HepG2 (cell line): ENCODE measurements around the gene SALL4. TPM values are rescaled to one million over a fixed set of nuclear protein-coding genes. Genes with fewer than 3 reads are reported as not detected.
A peak's percentile ranks its signal among the peaks of the same experiment; 100 is the strongest.

Experiments
- AHR ChIP-seq: IDR thresholded peaks from 2 replicates; pipeline ENCODE4 v1.6.1; 2018; ENCODE audit warnings: missing genetic modification reagents, missing compliant biosample characterization
- ATM ChIP-seq: fragments of 450-650 bp; IDR thresholded peaks from 2 replicates; pipeline ENCODE4 v1.7.1; 2017; ENCODE audit warnings: mild to moderate bottlenecking, borderline replicate concordance
- FOXA1 ChIP-seq, 2 experiments: fragments of 450-650 bp in 1 of 2; sonication (generic) in 1 of 2; formaldehyde crosslinking in 1 of 2; IDR thresholded peaks; 2 replicates each; pipeline versions ENCODE4 v1.4.0 to v1.6.1; 2016 to 2020; ENCODE audit warnings: missing genetic modification reagents in 1 of 2
- FOXM1 ChIP-seq: sonication (generic); formaldehyde crosslinking; IDR thresholded peaks from 2 replicates; pipeline ENCODE4 v1.5.0; 2020; ENCODE audit warnings: missing genetic modification reagents
- GABPB1 ChIP-seq: IDR thresholded peaks from 2 replicates; pipeline ENCODE4 v1.6.1; 2016; ENCODE audit warnings: mild to moderate bottlenecking, missing genetic modification reagents, moderate library complexity, missing compliant biosample characterization
- GZF1 ChIP-seq: sonication (generic); formaldehyde crosslinking; IDR thresholded peaks from 2 replicates; pipeline ENCODE4 v1.5.1; 2020; ENCODE audit warnings: mild to moderate bottlenecking, missing genetic modification reagents
- HOXA3 ChIP-seq: sonication (generic); formaldehyde crosslinking; IDR thresholded peaks from 2 replicates; pipeline ENCODE4 v1.5.0; 2020; ENCODE audit warnings: missing genetic modification reagents
- KMT2A ChIP-seq: sonication (generic); formaldehyde crosslinking; IDR thresholded peaks from 2 replicates; pipeline ENCODE4 v1.4.0; 2020; ENCODE audit warnings: missing genetic modification reagents
- NRL ChIP-seq: sonication (generic); formaldehyde crosslinking; IDR thresholded peaks from 2 replicates; pipeline ENCODE4 v1.5.0; 2020; ENCODE audit warnings: missing genetic modification reagents, mild to moderate bottlenecking, moderate library complexity, borderline replicate concordance
- PLRG1 ChIP-seq: fragments of 450-650 bp; conservative IDR thresholded peaks from 2 replicates; pipeline ENCODE4 v1.6.1; 2016
- RELA ChIP-seq: sonication (generic); formaldehyde crosslinking; IDR thresholded peaks from 2 replicates; pipeline ENCODE4 v1.4.0; 2020; ENCODE audit warnings: missing genetic modification reagents
- SRSF4 ChIP-seq: fragments of 200-400 bp; formaldehyde crosslinking; IDR thresholded peaks from one replicate; pipeline ENCODE4 v1.6.1; 2018; ENCODE audit warnings: mild to moderate bottlenecking, low read depth, low read length, moderate library complexity; ENCODE audit not compliant: poor library complexity, severe bottlenecking
- TCF7 ChIP-seq: sonication (generic); IDR thresholded peaks from 2 replicates; pipeline ENCODE4 v1.6.1; 2016; ENCODE audit warnings: antibody characterized with exemption, low read depth
- ZBTB20 ChIP-seq: sonication (generic); formaldehyde crosslinking; IDR thresholded peaks from 2 replicates; pipeline ENCODE4 v1.8.1; 2023; ENCODE audit warnings: missing genetic modification reagents, low read depth, mild to moderate bottlenecking, borderline replicate concordance
- ZNF263 ChIP-seq: sonication (generic); formaldehyde crosslinking; IDR thresholded peaks from 2 replicates; pipeline ENCODE4 v1.4.0; 2020; ENCODE audit warnings: missing genetic modification reagents
- ZNF33A ChIP-seq: sonication (generic); formaldehyde crosslinking; IDR thresholded peaks from 2 replicates; pipeline ENCODE4 v1.5.1; 2020; ENCODE audit warnings: missing genetic modification reagents, mild to moderate bottlenecking, moderate library complexity, borderline replicate concordance
- ZNF460 ChIP-seq: sonication (generic); formaldehyde crosslinking; IDR thresholded peaks from 2 replicates; pipeline ENCODE4 v1.5.1; 2020; ENCODE audit warnings: missing genetic modification reagents, mild to moderate bottlenecking, borderline replicate concordance
- ZNF496 ChIP-seq: sonication (generic); formaldehyde crosslinking; IDR thresholded peaks from 2 replicates; pipeline ENCODE4 v1.8.1; 2023; ENCODE audit warnings: mild to moderate bottlenecking, moderate library complexity, missing genetic modification reagents; ENCODE audit not compliant: insufficient replicate concordance
- ZNF564 ChIP-seq: sonication (generic); formaldehyde crosslinking; IDR thresholded peaks from 2 replicates; pipeline ENCODE4 v1.8.1; 2023; ENCODE audit warnings: mild to moderate bottlenecking, missing genetic modification reagents
- ZNF577 ChIP-seq: sonication (generic); formaldehyde crosslinking; IDR thresholded peaks from 2 replicates; pipeline ENCODE4 v1.4.0; 2020; ENCODE audit warnings: mild to moderate bottlenecking, low read depth, missing genetic modification reagents, borderline replicate concordance
- ZNF589 ChIP-seq: sonication (generic); formaldehyde crosslinking; conservative IDR thresholded peaks from 2 replicates; pipeline ENCODE4 v1.8.0; 2022; ENCODE audit warnings: mild to moderate bottlenecking, moderate library complexity, missing genetic modification reagents
- ZNF644 ChIP-seq: IDR thresholded peaks from 2 replicates; pipeline ENCODE4 v1.6.1; 2016; ENCODE audit warnings: low read depth
- polyA plus RNA-seq, 8 experiments: library from polyadenylated mRNA; depleted of rRNA in 3 of 8; stranded (reverse) in 7 of 8; unstranded in 1 of 8; fragments of >200 nt; fragmentation: Illumina TruSeq in 4 of 8; extraction: Trizol in 4 of 8; gene quantifications; 2 replicates each; pipeline versions ENCODE4 v1.2.1 to v1.2.3, GENCODE V29; 2011 to 2016; ENCODE audit warnings: low read depth in 4 of 8, missing spikeins in 1 of 8, mixed read lengths in 1 of 8; ENCODE audit not compliant: insufficient read depth in 1 of 8
- total RNA-seq, 5 experiments: library from RNA; depleted of rRNA; stranded (reverse); fragments of >200 nt; fragmentation: Illumina TruSeq; extraction: Trizol; gene quantifications; 2 replicates each; pipeline ENCODE4 v1.2.3, GENCODE V29; 2016; ENCODE audit warnings: low read depth in 1 of 5
- TF ChIP-seq, protein P1 (sequence below): sonication (generic); formaldehyde crosslinking; IDR thresholded peaks from 2 replicates; pipeline ENCODE4 v1.4.0; 2020; ENCODE audit warnings: missing genetic modification reagents
- TF ChIP-seq, protein P2 (sequence below): sonication (generic); formaldehyde crosslinking; IDR thresholded peaks from 2 replicates; pipeline ENCODE4 v1.4.0; 2020; ENCODE audit warnings: missing genetic modification reagents, low read depth, mild to moderate bottlenecking, borderline replicate concordance
- TF ChIP-seq, protein P3 (sequence below): sonication (generic); formaldehyde crosslinking; IDR thresholded peaks from 2 replicates; pipeline ENCODE4 v1.4.0; 2020; ENCODE audit warnings: missing genetic modification reagents, borderline replicate concordance
- TF ChIP-seq, protein P4 (sequence below): sonication (generic); formaldehyde crosslinking; IDR thresholded peaks from 2 replicates; pipeline ENCODE4 v1.5.0; 2020; ENCODE audit warnings: missing genetic modification reagents

SALL4 gene
- total and polyA plus RNA-seq, 2 of the 13 experiments (the other 11 are each of a cell fraction or from before 2014, with no cell fraction given) = 0.33 to 1.8 TPM

DNA sequence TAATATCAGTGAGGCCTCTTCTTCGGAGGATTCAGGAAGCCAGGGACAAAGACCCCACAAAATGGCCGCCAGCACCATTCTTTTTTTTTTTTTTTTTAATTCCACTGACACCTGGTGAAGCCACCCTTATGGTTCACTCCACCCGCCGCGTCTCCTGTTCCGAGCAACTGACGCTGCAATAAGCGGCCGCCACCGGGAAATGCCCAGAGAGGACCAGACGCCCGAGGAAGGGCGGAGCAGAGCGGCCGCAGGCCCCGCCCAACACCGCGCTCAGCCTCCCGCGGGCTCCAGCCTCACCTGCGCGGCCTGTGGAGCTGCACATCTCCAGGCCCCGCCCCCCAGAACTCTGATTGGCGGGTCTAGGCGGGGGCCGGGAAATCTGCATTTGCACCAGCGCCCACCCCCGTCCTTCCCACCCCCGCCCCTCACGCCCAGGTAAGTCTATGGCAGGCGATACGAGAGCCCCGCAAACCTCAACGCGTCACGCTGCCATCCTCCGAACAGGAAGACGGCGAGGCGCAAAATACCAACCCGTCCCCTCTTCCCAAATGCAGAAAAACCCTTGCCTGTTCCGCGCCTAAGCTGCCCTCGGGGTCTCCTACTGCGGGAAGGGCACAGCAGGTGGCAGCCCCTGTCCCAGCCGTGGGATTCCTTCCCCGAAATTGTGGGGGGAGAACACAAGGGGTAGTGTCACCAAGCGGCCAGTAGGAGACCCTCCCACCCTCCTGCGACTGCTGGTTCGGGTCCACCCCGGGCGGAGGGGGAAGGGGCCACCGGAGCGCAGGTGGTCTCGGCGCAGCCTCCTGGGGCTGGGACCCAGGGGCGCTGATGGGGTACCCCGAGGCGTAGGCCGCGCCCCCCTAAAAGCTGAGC is 35.1 kb downstream of the SALL4 start (continued):
- TF ChIP-seq ZNF589 (CRISPR knock-in tag) (no peak), ZNF564 (CRISPR knock-in tag) (no peak), ZNF496 (CRISPR knock-in tag) (no peak), FOXM1 (CRISPR knock-in tag) (no peak; the same call in 1 of the 2 replicates), GZF1 (CRISPR knock-in tag) (0 out of 2 replicates have a peak, but pooled peaks have one; percentile 58), NRL (CRISPR knock-in tag) (peak; percentile 42; the same call in 1 of the 2 replicates), ZBTB20 (CRISPR knock-in tag) (0 out of 2 replicates have a peak, but pooled peaks have one; percentile 21), ZNF460 (CRISPR knock-in tag) (no peak), RELA (CRISPR knock-in tag) (no peak), ZNF33A (CRISPR knock-in tag) (no peak), TCF7 (no peak), ZNF577 (CRISPR knock-in tag) (no peak), SRSF4 (no peak), PLRG1 (no peak), ZNF644 (CRISPR knock-in tag) (no peak), KMT2A (CRISPR knock-in tag) (no peak), HOXA3 (CRISPR knock-in tag) (peak; percentile 56), ATM (no peak), GABPB1 (CRISPR knock-in tag) (peak; percentile 59), AHR (CRISPR knock-in tag) (no peak; the same call in 1 of the 2 replicates), ZNF263 (CRISPR knock-in tag) (peak; percentile 43; the same call in 1 of the 2 replicates), FOXA1 (IDR thresholded peaks at IDR 0.05) (no peak), FOXA1 (CRISPR knock-in tag; IDR thresholded peaks at IDR 0.05) (no peak; the same call in 1 of the 2 replicates)
- TF ChIP-seq, protein P1, sequence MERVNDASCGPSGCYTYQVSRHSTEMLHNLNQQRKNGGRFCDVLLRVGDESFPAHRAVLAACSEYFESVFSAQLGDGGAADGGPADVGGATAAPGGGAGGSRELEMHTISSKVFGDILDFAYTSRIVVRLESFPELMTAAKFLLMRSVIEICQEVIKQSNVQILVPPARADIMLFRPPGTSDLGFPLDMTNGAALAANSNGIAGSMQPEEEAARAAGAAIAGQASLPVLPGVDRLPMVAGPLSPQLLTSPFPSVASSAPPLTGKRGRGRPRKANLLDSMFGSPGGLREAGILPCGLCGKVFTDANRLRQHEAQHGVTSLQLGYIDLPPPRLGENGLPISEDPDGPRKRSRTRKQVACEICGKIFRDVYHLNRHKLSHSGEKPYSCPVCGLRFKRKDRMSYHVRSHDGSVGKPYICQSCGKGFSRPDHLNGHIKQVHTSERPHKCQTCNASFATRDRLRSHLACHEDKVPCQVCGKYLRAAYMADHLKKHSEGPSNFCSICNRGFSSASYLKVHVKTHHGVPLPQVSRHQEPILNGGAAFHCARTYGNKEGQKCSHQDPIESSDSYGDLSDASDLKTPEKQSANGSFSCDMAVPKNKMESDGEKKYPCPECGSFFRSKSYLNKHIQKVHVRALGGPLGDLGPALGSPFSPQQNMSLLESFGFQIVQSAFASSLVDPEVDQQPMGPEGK (CRISPR knock-in tag) = peak; percentile 34; the same call in 1 of the 2 replicates
- TF ChIP-seq, protein P2, sequence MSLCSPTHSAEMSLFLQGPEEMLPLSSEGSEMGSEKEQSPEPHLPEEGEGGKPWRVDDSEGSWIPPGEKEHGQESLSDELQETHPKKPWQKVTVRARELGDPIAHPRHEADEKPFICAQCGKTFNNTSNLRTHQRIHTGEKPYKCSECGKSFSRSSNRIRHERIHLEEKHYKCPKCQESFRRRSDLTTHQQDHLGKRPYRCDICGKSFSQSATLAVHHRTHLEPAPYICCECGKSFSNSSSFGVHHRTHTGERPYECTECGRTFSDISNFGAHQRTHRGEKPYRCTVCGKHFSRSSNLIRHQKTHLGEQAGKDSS (CRISPR knock-in tag) = no peak
- TF ChIP-seq, protein P3, sequence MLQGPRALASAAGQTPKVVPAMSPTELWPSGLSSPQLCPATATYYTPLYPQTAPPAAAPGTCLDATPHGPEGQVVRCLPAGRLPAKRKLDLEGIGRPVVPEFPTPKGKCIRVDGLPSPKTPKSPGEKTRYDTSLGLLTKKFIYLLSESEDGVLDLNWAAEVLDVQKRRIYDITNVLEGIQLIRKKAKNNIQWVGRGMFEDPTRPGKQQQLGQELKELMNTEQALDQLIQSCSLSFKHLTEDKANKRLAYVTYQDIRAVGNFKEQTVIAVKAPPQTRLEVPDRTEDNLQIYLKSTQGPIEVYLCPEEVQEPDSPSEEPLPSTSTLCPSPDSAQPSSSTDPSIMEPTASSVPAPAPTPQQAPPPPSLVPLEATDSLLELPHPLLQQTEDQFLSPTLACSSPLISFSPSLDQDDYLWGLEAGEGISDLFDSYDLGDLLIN (CRISPR knock-in tag) = no peak
- TF ChIP-seq, protein P4, sequence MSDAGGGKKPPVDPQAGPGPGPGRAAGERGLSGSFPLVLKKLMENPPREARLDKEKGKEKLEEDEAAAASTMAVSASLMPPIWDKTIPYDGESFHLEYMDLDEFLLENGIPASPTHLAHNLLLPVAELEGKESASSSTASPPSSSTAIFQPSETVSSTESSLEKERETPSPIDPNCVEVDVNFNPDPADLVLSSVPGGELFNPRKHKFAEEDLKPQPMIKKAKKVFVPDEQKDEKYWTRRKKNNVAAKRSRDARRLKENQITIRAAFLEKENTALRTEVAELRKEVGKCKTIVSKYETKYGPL (CRISPR knock-in tag) = no peak
